GM12874 (cell line): ENCODE measurements around the gene WDR73.

Experiments used
- CTCF ChIP-seq: IDR thresholded peaks from 2 replicates; pipeline ENCODE4 v1.5.1; 2011; ENCODE audit warnings: low read depth, mild to moderate bottlenecking, control low read depth, low read length, moderate library complexity; ENCODE audit not compliant: insufficient read depth

WDR73 gene

DNA sequence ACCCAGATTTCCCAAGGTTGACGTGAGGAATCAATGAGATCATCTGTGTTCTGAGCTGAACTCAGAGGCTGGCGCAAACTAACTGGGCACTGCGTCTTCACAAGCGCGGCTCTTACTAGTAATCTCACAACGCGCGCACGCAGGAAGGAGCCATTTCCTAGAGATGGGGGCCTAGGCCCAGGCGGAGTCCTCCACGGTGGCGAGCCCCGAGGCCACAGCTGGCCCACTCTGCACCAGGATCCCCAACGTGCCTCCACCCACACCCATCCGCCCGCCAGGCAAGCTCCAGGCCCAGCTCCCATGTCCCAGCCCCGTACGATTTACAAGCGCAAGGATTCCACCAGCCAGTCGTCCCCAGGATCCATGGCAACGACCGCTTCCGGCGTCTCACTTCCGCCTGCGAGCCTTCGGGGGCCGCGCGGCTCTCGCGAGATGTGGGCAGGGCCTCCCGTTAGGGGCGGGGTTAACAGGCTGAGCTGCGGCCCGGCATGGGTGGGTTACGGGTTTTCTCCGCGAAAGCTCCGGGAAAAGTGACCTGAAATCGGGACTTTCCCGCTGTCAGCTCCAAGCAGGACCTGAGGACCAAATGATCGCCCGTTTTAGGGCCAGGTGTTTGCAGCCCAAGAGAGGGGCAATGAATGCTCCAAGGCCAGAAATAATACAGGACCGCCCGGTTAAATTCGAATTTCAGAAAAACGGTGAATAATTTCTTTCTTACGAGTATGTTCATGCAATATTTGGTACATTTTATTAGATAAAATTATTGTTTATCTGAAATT is at the start of gene WDR73:
TSS of gene WDR73 (minus strand) at position 374 of the 779 bp plus-strand sequence. CDS start at position 365, 9 bp downstream.
- no peak for TF ChIP-seq CTCF

DNA sequence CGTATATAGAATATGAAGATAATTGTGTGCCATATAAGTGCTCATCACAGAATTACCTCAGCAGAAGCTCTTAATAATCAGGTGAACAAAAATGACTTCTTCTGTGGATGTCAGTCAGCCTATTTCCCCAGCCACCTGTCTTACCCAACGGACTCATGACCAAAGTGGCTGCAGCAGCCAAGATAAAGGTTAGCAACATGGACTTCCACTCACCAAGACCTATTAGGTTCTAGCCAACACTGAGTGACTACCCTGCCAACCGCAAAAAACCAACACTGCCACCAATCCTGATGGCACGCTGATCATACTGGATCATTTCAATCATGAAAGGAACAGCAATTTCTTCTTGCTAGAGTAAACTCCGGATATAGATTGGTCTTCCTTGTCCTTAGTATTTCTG is 49.7 kb upstream of the WDR73 start:
- TF ChIP-seq CTCF = no peak

- no peak for TF ChIP-seq CTCF
Observed at GRCh38 chr15:84702961-84703482, 48.9 kb upstream of the WDR73 start.

- no peak for TF ChIP-seq CTCF
Observed at GRCh38 chr15:84699538-84700191, 45.6 kb upstream of the WDR73 start.

- no peak for TF ChIP-seq CTCF
Observed at GRCh38 chr15:84697236-84697990, 43.3 kb upstream of the WDR73 start.

- no peak for TF ChIP-seq CTCF
Observed at GRCh38 chr15:84696757-84697156, 42.7 kb upstream of the WDR73 start.

- no peak for TF ChIP-seq CTCF
Observed at GRCh38 chr15:84690342-84690741, 36.3 kb upstream of the WDR73 start.
